Keratinocyte (primary cell): ENCODE data around the gene PPP1CC. TPM values are rescaled to one million over a fixed set of nuclear protein-coding genes. Genes with fewer than 3 reads are reported as not detected.

Experiments
- DNase-seq: peaks from one replicate; pipeline ENCODE4 v3.0.0-alpha.2; 2011; ENCODE audit warnings: low read depth, missing footprints, low spot score
- FAIRE-seq: peaks from 2 replicates; lab custom pipeline; 2011; peaks lifted over from hg19 to GRCh38; lab: Jason Lieb, UNC
- H2AFZ ChIP-seq: 2 replicates; pipeline ENCODE4 v1.6.0; 2012; ENCODE audit warnings: low read length, control low read depth, inconsistent platforms; ENCODE audit not compliant: control insufficient read depth
- H3K27ac ChIP-seq: 2 replicates; pipeline ENCODE4 v1.5.1; 2011; ENCODE audit warnings: low read length; ENCODE audit not compliant: control insufficient read depth, insufficient read depth
- H3K27me3 ChIP-seq: 3 replicates; pipeline ENCODE4 v1.6.0; 2011; ENCODE audit warnings: low read length; ENCODE audit not compliant: control insufficient read depth, insufficient read depth; ENCODE audit errors: extremely low read depth
- H3K36me3 ChIP-seq, 2 experiments: 2 replicates in 1 of 2; 3 replicates in 1 of 2; pipeline ENCODE4 v1.5.1; 2011; ENCODE audit warnings: low read length in 2 of 2, mild to moderate bottlenecking in 1 of 2; ENCODE audit not compliant: control insufficient read depth in 2 of 2, insufficient read depth in 2 of 2; ENCODE audit errors: extremely low read depth in 1 of 2
- H3K4me1 ChIP-seq: 3 replicates; pipeline ENCODE4 v1.5.1; 2011; ENCODE audit warnings: low read length; ENCODE audit not compliant: control insufficient read depth, insufficient read depth; ENCODE audit errors: extremely low read depth
- H3K4me2 ChIP-seq: 3 replicates; pipeline ENCODE4 v1.6.0; 2011; ENCODE audit warnings: low read depth, low read length; ENCODE audit not compliant: control insufficient read depth, insufficient read depth; ENCODE audit errors: extremely low read depth
- H3K4me3 ChIP-seq, 3 experiments: fragments of 200-600 bp in 1 of 3; sonication (generic) in 1 of 3; 2 replicates in 2 of 3; 3 replicates in 1 of 3; pipeline ENCODE4 v1.5.1; 2011 to 2016; ENCODE audit warnings: low read length in 3 of 3, mild to moderate bottlenecking in 3 of 3, control low read depth in 2 of 3, inconsistent platforms in 1 of 3, low read depth in 1 of 3, mixed read lengths in 1 of 3, mixed run types in 1 of 3, moderate library complexity in 1 of 3; ENCODE audit not compliant: control insufficient read depth in 2 of 3, insufficient read depth in 2 of 3; ENCODE audit errors: extremely low read depth in 1 of 3
- H3K79me2 ChIP-seq: 2 replicates; pipeline ENCODE4 v1.6.0; 2012; ENCODE audit warnings: low read length; ENCODE audit not compliant: control insufficient read depth, insufficient read depth
- H3K9ac ChIP-seq: 3 replicates; pipeline ENCODE4 v1.6.0; 2011; ENCODE audit warnings: low read length; ENCODE audit not compliant: control insufficient read depth, insufficient read depth; ENCODE audit errors: extremely low read depth
- H3K9me1 ChIP-seq: 3 replicates; pipeline ENCODE4 v1.6.0; 2011; ENCODE audit warnings: low read length; ENCODE audit not compliant: control insufficient read depth, insufficient read depth; ENCODE audit errors: extremely low read depth
- H3K9me3 ChIP-seq: 2 replicates; pipeline ENCODE4 v1.5.1; 2012; ENCODE audit warnings: low read depth, low read length; ENCODE audit not compliant: control insufficient read depth
- H4K20me1 ChIP-seq: 3 replicates; pipeline ENCODE4 v1.6.0; 2011; ENCODE audit warnings: low read length; ENCODE audit not compliant: control insufficient read depth, insufficient read depth; ENCODE audit errors: extremely low read depth
- CTCF ChIP-seq, 3 experiments: IDR thresholded peaks in 1 of 3; conservative IDR thresholded peaks in 1 of 3; optimal IDR thresholded peaks in 1 of 3; 2 replicates in 2 of 3; 3 replicates in 1 of 3; pipeline versions ENCODE3 to v1.5.1; 2011; ENCODE audit warnings: low read length in 3 of 3, mild to moderate bottlenecking in 3 of 3, moderate library complexity in 2 of 3, control low read depth in 1 of 3, inconsistent platforms in 1 of 3; ENCODE audit not compliant: insufficient read depth in 2 of 3; ENCODE audit errors: extremely low read depth in 1 of 3
- EZH2 ChIP-seq: IDR thresholded peaks from one replicate; pipeline ENCODE4 v1.6.1; 2012; ENCODE audit warnings: inconsistent platforms, mild to moderate bottlenecking, low read length, moderate library complexity
- dilution Hi-C: fragments of 300-500 bp; cut with MboI; formaldehyde crosslinking; loops from one replicate; pipeline ENCODE4 v1.7.0; 2020; ENCODE audit warnings: low sequenced_read_pairs; ENCODE audit not compliant: extremely low pct_ligation_motif_present
- polyA plus RNA-seq, 5 experiments: library from polyadenylated mRNA; depleted of rRNA in 3 of 5; stranded (reverse) in 3 of 5; stranded (forward) in 1 of 5; unstranded in 1 of 5; fragments of >200 nt; gene quantifications; 1 replicate in 1 of 5; 2 replicates in 3 of 5; 3 replicates in 1 of 5; pipeline versions ENCODE4 v1.2.1 to v1.2.3, GENCODE V29; 2011 to 2012; ENCODE audit warnings: missing spikeins in 2 of 5, low read depth in 1 of 5, low replicate concordance in 1 of 5

PPP1CC gene
- polyA plus RNA-seq, 1 donor (not counting 4 experiments of a cell fraction or from before 2014, with no cell fraction given), result 158 TPM

- Histone ChIP-seq H3K4me3 (no peak overlapping the region), H3K27ac (no peak overlapping the region), H3K9me1 (no peaks in the 10 kb centered on the region), H3K79me2 (no peaks in the 10 kb centered on the region), H2AFZ (no peak overlapping the region), H3K4me2 (no peak overlapping the region), H4K20me1 (no peaks in the 10 kb centered on the region), H3K36me3 (no peaks in the 10 kb centered on the region), H3K4me1 (no peaks in the 10 kb centered on the region), H3K27me3 (no peaks in the 10 kb centered on the region), H3K9me3 (no peaks in the 10 kb centered on the region), H3K9ac (no peak overlapping the region)
- dilution Hi-C loops, result no loop called here
- FAIRE-seq (no peak), DNase-seq (no peak)
- no peak for TF ChIP-seq CTCF (optimal IDR thresholded peaks at IDR 0.05 in 1 of 3, IDR thresholded peaks at IDR 0.05 in 1 of 3, conservative IDR thresholded peaks at IDR 0.05 in 1 of 3; ENCODE audit: extremely low read depth in 1 of 3, insufficient read depth in 2 of 3, low read length in 3 of 3)
- no peak for TF ChIP-seq EZH2
Observed at GRCh38 chr12:110782094-110782493, 39.4 kb upstream of the PPP1CC start.

- Histone ChIP-seq H3K79me2 (no peaks in the 10 kb centered on the region), H3K27ac (no peak overlapping the region), H3K36me3 (no peaks in the 10 kb centered on the region), H3K9ac (no peak overlapping the region), H3K4me1 (no peaks in the 10 kb centered on the region), H3K9me1 (no peaks in the 10 kb centered on the region), H3K27me3 (no peaks in the 10 kb centered on the region), H3K4me2 (no peak overlapping the region), H3K4me3 (no peak overlapping the region), H2AFZ (no peak overlapping the region), H3K9me3 (no peaks in the 10 kb centered on the region), H4K20me1 (no peaks in the 10 kb centered on the region)
- FAIRE-seq, result no peak
- no peak for TF ChIP-seq CTCF (optimal IDR thresholded peaks at IDR 0.05 in 1 of 3, IDR thresholded peaks at IDR 0.05 in 1 of 3, conservative IDR thresholded peaks at IDR 0.05 in 1 of 3; ENCODE audit: extremely low read depth in 1 of 3, insufficient read depth in 2 of 3, low read length in 3 of 3)
- no peak for TF ChIP-seq EZH2
- dilution Hi-C loops, result no loop called here
- no peak for DNase-seq
Observed at GRCh38 chr12:110780448-110780847, 37.8 kb upstream of the PPP1CC start.
